Activated naive CD4-positive, alpha-beta T cell treated with anti-CD3 and anti-CD28 coated beads, Interleukin-2, amount 50 U/mL, for 24 hours (primary cell): Measurements from ENCODE around the gene OSTC.
"Not testable (repeated sequence)": the region's sequence is repeated elsewhere in the genome, so short reads cannot be mapped to it uniquely, and the experiment has no call there.

Source experiments
- H3K27ac Mint-ChIP-seq: one replicate; pipeline ENCODE4 v1.8.0; 2021; ENCODE audit warnings: mild to moderate bottlenecking, mixed read lengths
- H3K27me3 Mint-ChIP-seq: one replicate; pipeline ENCODE4 v1.8.0; 2021; ENCODE audit warnings: mixed read lengths
- H3K36me3 Mint-ChIP-seq: one replicate; pipeline ENCODE4 v1.8.0; 2021; ENCODE audit warnings: mixed read lengths
- H3K4me1 Mint-ChIP-seq: one replicate; pipeline ENCODE4 v1.8.0; 2021; ENCODE audit warnings: mixed read lengths
- H3K4me3 Mint-ChIP-seq: one replicate; pipeline ENCODE4 v1.8.0; 2021; ENCODE audit warnings: mild to moderate bottlenecking, mixed read lengths
- H3K9me3 Mint-ChIP-seq: one replicate; pipeline ENCODE4 v1.8.0; 2021; ENCODE audit warnings: mixed read lengths

The OSTC gene

GRCh38 chr4:108693819-108694218, 43.4 kb downstream of the OSTC start:
- Mint-ChIP-seq H3K27me3 (peaks cover 1% of the 10 kb centered on the region), H3K4me1 (no peaks in the 10 kb centered on the region), H3K36me3 (no peaks in the 10 kb centered on the region), H3K27ac (no peak overlapping the region), H3K9me3 (no peaks in the 10 kb centered on the region), H3K4me3 (no peak overlapping the region)

- H3K36me3 Mint-ChIP-seq, result no peaks in the 10 kb centered on the region
- H3K9me3 Mint-ChIP-seq, result no peaks in the 10 kb centered on the region
- H3K27me3 Mint-ChIP-seq, result peaks cover 1% of the 10 kb centered on the region
- no peak overlapping the region for H3K27ac Mint-ChIP-seq
- no peak overlapping the region for H3K4me3 Mint-ChIP-seq
- H3K4me1 Mint-ChIP-seq, result no peaks in the 10 kb centered on the region
These were observed 44.0 kb downstream of the OSTC start for GRCh38 chr4:108694423-108694822.

GRCh38 chr4:108695062-108695461, 44.7 kb downstream of the OSTC start:
- Mint-ChIP-seq H3K4me3 (no peak overlapping the region), H3K4me1 (no peaks in the 10 kb centered on the region), H3K27me3 (peaks cover 1% of the 10 kb centered on the region), H3K36me3 (no peaks in the 10 kb centered on the region), H3K27ac (no peak overlapping the region), H3K9me3 (no peaks in the 10 kb centered on the region)

GRCh38 chr4:108696160-108696559, 45.8 kb downstream of the OSTC start:
- Mint-ChIP-seq H3K36me3 (no peaks in the 10 kb centered on the region), H3K4me1 (peaks cover 5% of the 10 kb centered on the region), H3K27ac (no peak overlapping the region)

GRCh38 chr4:108700081-108700757, 49.8 kb downstream of the OSTC start:
- H3K4me3 Mint-ChIP-seq, result no peak overlapping the region
- peaks cover 1% of the 10 kb centered on the region for H3K27me3 Mint-ChIP-seq
- H3K36me3 Mint-ChIP-seq, result no peaks in the 10 kb centered on the region

More at GRCh38 chr4:108696160-108696559, 45.8 kb downstream of the OSTC start:
- Mint-ChIP-seq H3K9me3 (no peaks in the 10 kb centered on the region), H3K4me3 (no peak overlapping the region), H3K27me3 (peaks cover 1% of the 10 kb centered on the region)

GRCh38 chr4:108702960-108703359, 52.6 kb downstream of the OSTC start:
- Mint-ChIP-seq H3K9me3 (no peaks in the 10 kb centered on the region), H3K4me1 (peaks cover 20% of the 10 kb centered on the region), H3K27ac (no peak overlapping the region), H3K4me3 (no peak overlapping the region), H3K27me3 (peaks cover 1% of the 10 kb centered on the region), H3K36me3 (no peaks in the 10 kb centered on the region)

More at GRCh38 chr4:108700081-108700757, 49.8 kb downstream of the OSTC start:
- Mint-ChIP-seq H3K9me3 (no peaks in the 10 kb centered on the region), H3K4me1 (peaks cover 20% of the 10 kb centered on the region), H3K27ac (no peak overlapping the region)

GRCh38 chr4:108703370-108703769, 53.0 kb downstream of the OSTC start:
- peaks cover 1% of the 10 kb centered on the region for H3K27me3 Mint-ChIP-seq
- H3K4me1 Mint-ChIP-seq, result peaks cover 20% of the 10 kb centered on the region
- H3K4me3 Mint-ChIP-seq, result no peak overlapping the region
- no peaks in the 10 kb centered on the region for H3K9me3 Mint-ChIP-seq
- no peak overlapping the region for H3K27ac Mint-ChIP-seq
- no peaks in the 10 kb centered on the region for H3K36me3 Mint-ChIP-seq

GRCh38 chr4:108703966-108704365, 53.6 kb downstream of the OSTC start:
- Mint-ChIP-seq H3K27me3 (no peaks in the 10 kb centered on the region), H3K4me3 (no peak overlapping the region), H3K36me3 (no peaks in the 10 kb centered on the region), H3K4me1 (peaks cover 20% of the 10 kb centered on the region), H3K27ac (no peak overlapping the region), H3K9me3 (no peaks in the 10 kb centered on the region)

- Mint-ChIP-seq H3K9me3 (no peaks in the 10 kb centered on the region), H3K4me1 (peaks cover 15% of the 10 kb centered on the region), H3K27ac (no peak overlapping the region), H3K36me3 (no peaks in the 10 kb centered on the region), H3K4me3 (no peak overlapping the region), H3K27me3 (no peaks in the 10 kb centered on the region)
These were observed 55.9 kb downstream of the OSTC start for GRCh38 chr4:108706289-108706688.

- Mint-ChIP-seq H3K27ac (no peak overlapping the region), H3K9me3 (no peaks in the 10 kb centered on the region), H3K36me3 (no peaks in the 10 kb centered on the region), H3K27me3 (no peaks in the 10 kb centered on the region), H3K4me3 (no peak overlapping the region), H3K4me1 (no peaks in the 10 kb centered on the region)
These were observed 58.8 kb downstream of the OSTC start for GRCh38 chr4:108709234-108709633.

- H3K9me3 Mint-ChIP-seq, result no peaks in the 10 kb centered on the region
- no peaks in the 10 kb centered on the region for H3K4me1 Mint-ChIP-seq
- no peaks in the 10 kb centered on the region for H3K27me3 Mint-ChIP-seq
- no peak overlapping the region for H3K27ac Mint-ChIP-seq
- H3K4me3 Mint-ChIP-seq, result no peak overlapping the region
- no peaks in the 10 kb centered on the region for H3K36me3 Mint-ChIP-seq
These were observed 59.3 kb downstream of the OSTC start for GRCh38 chr4:108709722-108710121.

GRCh38 chr4:108710578-108710977, 60.2 kb downstream of the OSTC start:
- not testable (repeated sequence) for H3K4me1 Mint-ChIP-seq, H3K4me3 Mint-ChIP-seq, H3K27me3 Mint-ChIP-seq, H3K9me3 Mint-ChIP-seq, H3K36me3 Mint-ChIP-seq, H3K27ac Mint-ChIP-seq

GRCh38 chr4:108714880-108715279, 64.5 kb downstream of the OSTC start:
- Mint-ChIP-seq H3K4me1 (no peaks in the 10 kb centered on the region), H3K27ac (no peak overlapping the region), H3K27me3 (no peaks in the 10 kb centered on the region), H3K9me3 (no peaks in the 10 kb centered on the region), H3K4me3 (no peak overlapping the region), H3K36me3 (no peaks in the 10 kb centered on the region)

GRCh38 chr4:108716340-108716739, 65.9 kb downstream of the OSTC start:
- Mint-ChIP-seq H3K4me1 (no peaks in the 10 kb centered on the region), H3K4me3 (no peak overlapping the region), H3K9me3 (no peaks in the 10 kb centered on the region), H3K27me3 (no peaks in the 10 kb centered on the region), H3K36me3 (no peaks in the 10 kb centered on the region), H3K27ac (no peak overlapping the region)

GRCh38 chr4:108717386-108717785, 67.0 kb downstream of the OSTC start:
- Mint-ChIP-seq H3K27ac (no peak overlapping the region), H3K36me3 (no peaks in the 10 kb centered on the region), H3K9me3 (no peaks in the 10 kb centered on the region), H3K4me1 (no peaks in the 10 kb centered on the region), H3K4me3 (no peak overlapping the region), H3K27me3 (peaks cover 2% of the 10 kb centered on the region)
